HG02759 (cell line): ENCODE measurements around the gene ALK.

Experiments used
- ATAC-seq: cut with Tn5 transposase; IDR thresholded peaks from one replicate; pipeline ENCODE4 v1.9.1; 2021; ENCODE audit warnings: mild to moderate bottlenecking, moderate library complexity; ENCODE audit not compliant: unreplicated experiment

ALK gene

GRCh38 chr2:29186817-29187216, 734.6 kb downstream of the ALK start:
- no peak for ATAC-seq

GRCh38 chr2:29184531-29184930, 736.9 kb downstream of the ALK start:
- no peak for ATAC-seq

- ATAC-seq = no peak
Observed at GRCh38 chr2:29182920-29183319, 738.5 kb downstream of the ALK start.

GRCh38 chr2:29182334-29182733, 739.1 kb downstream of the ALK start:
- ATAC-seq = no peak

- ATAC-seq = no peak
Observed at GRCh38 chr2:29175338-29175737, 746.0 kb downstream of the ALK start.

- ATAC-seq = no peak
Observed at GRCh38 chr2:29174937-29175336, 746.4 kb downstream of the ALK start.

GRCh38 chr2:29166242-29167039, 754.9 kb downstream of the ALK start:
- ATAC-seq = no peak

- no peak for ATAC-seq
Observed at GRCh38 chr2:29165362-29166241, 755.8 kb downstream of the ALK start.

- ATAC-seq = no peak
Observed at GRCh38 chr2:29164091-29164846, 757.1 kb downstream of the ALK start.

- no peak for ATAC-seq
Observed at GRCh38 chr2:29162204-29162928, 759.0 kb downstream of the ALK start.

GRCh38 chr2:29160184-29160583, 761.2 kb downstream of the ALK start:
- ATAC-seq = no peak

GRCh38 chr2:29159125-29159524, 762.3 kb downstream of the ALK start:
- no peak for ATAC-seq

- ATAC-seq = no peak
Observed at GRCh38 chr2:29157131-29157530, 764.3 kb downstream of the ALK start.

- ATAC-seq = no peak
Observed at GRCh38 chr2:29155578-29155977, 765.8 kb downstream of the ALK start.

- no peak for ATAC-seq
Observed at GRCh38 chr2:29154610-29155009, 766.8 kb downstream of the ALK start.

GRCh38 chr2:29147963-29148362, 773.4 kb downstream of the ALK start:
- ATAC-seq = no peak

- ATAC-seq = no peak
Observed at GRCh38 chr2:29146197-29146596, 775.2 kb downstream of the ALK start.

GRCh38 chr2:29143657-29144056, 777.7 kb downstream of the ALK start:
- no peak for ATAC-seq
